Posterior vena cava (tissue), 2 donors: ENCODE data around the gene IGFBP5. TPM values are rescaled to one million over a fixed set of nuclear protein-coding genes. Genes with fewer than 3 reads are reported as not detected.

Experiments used
- DNase-seq: peaks from one replicate; pipeline ENCODE4 v3.0.0-alpha.2; 2020; ENCODE audit warnings: low spot score
- intact Hi-C, 2 donors: fragments of 100-400 bp; cut with DNase I; formaldehyde crosslinking; loops; one replicate each; pipeline versions ENCODE4 v1.14.1 to v1.14.2; 2022 to 2023
- total RNA-seq, 2 donors: library from RNA; stranded (reverse); fragmentation: NEBNext Ultra II Directional; extraction: Animal tissue kit (Norgen Biotek cat#: 25700); gene quantifications; one replicate each; pipeline ENCODE4 v1.2.1, GENCODE V29; 2021
- donor health status: DM: yes; HTN: yes; CAD: no.
- donor health status: DM: yes; HTN: yes; CAD: no.

The IGFBP5 gene
- total RNA-seq, 2 donors from 2014 or later: 466 to 1,458 TPM

DNA sequence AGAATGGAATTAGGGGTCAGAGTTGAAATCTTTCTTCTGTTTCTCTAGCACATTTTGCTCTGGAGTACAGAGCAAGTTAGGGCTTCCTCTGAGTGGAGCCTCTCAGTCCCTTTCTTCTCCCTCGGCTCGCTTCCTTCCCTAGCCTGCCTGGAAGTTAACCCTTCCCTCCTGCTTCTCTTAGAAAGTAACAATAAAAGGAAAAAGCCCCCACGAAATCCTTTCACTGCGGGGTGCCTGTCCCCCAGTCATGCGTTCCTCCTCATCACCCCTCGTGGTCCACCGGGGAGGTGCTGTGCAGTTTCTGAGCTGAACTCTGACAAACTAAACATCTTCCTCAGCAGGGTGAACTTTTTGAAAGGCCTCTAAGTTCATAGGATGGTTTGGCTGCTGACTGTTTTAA lies 60.2 kb downstream of the IGFBP5 start:
- intact Hi-C loops: no loop called here
- peak; percentile 17 for DNase-seq

DNA sequence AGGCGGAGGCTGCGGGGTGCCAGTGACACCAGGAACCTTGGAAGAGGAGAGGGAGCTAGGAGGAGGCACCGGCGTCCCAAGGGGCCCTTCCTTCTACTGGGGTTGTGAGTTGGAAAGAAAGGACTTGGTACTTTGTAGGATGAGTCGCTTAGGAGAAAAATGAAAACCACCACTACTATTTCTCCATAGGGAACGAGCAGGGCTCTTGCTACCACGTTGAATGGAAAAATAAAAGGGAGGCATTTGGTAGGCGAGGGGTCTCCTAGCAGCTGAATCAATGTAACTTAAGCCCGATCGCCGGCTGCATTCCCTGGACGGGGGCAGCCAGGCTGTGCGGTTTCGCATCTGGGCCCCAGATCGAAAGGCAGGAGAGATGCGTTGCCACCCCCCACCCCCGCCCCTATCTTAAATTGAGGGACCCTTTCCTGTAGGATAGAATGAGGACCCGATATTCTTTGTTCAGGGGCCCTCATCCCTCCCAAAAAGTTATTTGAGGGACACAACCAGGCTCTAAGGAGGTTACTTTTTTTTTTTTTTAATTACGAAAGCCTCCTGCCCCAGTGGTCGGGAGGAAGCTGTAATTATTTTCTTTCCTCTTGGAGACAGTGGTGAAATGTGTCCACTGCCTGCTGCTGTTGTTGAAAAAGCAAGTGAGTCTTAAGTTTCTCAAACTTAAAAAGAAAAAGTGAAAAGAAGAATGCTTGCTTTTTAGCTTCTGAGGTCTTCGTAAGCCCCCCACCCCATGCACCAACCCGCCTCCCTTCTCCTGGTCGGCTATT lies 60.8 kb downstream of the IGFBP5 start:
- intact Hi-C loops: no loop called here
- DNase-seq: peak; percentile 45

DNA sequence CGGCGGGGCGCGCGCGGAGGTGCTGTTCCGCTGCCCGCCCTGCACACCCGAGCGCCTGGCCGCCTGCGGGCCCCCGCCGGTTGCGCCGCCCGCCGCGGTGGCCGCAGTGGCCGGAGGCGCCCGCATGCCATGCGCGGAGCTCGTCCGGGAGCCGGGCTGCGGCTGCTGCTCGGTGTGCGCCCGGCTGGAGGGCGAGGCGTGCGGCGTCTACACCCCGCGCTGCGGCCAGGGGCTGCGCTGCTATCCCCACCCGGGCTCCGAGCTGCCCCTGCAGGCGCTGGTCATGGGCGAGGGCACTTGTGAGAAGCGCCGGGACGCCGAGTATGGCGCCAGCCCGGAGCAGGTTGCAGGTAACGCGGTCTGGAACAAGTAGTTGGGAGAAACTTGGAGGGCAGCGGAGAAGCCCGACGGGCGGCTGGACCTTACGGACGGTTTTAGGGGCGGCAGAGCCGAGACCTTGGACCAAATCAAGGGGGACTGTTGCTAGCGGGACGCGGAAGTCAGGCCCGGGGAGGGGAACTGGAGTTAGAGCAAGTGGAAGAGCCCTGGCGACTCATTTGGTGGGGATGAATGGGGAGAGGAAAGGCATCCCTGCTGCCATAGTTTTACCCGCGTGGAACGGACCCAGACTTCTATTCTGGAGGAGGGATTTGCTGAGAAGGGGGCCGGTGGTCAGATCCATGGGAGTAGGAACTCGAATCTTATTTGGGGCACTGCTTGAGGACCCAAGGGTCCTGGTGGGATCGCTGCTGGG lies 61.6 kb downstream of the IGFBP5 start:
- DNase-seq: peak; percentile 78
- intact Hi-C loops: no loop called here

DNA sequence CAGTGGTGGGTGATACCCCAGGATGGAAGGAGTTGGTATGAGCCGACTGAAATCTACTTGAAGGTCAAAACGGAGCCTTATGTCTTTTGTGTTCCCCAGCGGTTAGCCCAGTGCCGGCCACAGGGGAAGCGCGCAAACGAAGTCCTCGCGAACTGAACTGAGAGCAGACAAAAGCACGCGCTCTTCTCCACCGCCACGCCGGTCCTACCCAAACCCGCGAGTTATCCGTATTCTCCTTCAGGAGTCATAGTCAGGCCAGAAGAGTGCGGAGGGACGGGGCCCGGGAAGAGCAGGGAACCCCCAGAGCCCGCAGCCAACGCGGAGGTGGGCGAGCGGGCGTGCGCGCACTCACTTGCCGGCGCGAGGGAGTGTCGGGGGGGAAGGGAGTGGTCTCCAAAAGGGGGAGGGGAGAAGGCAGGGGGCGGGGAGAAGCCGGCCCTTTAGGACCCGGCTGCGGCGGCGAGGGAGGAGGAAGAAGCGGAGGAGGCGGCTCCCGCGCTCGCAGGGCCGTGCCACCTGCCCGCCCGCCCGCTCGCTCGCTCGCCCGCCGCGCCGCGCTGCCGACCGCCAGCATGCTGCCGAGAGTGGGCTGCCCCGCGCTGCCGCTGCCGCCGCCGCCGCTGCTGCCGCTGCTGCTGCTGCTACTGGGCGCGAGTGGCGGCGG lies 62.3 kb downstream of the IGFBP5 start, which contains the start of gene IGFBP2:
TSS of gene IGFBP2 (plus strand) at position 469 of the 664 bp plus-strand sequence. CDS start at position 573, 104 bp downstream.
- intact Hi-C loops: no loop called here
- peak; percentile 78 for DNase-seq

DNA sequence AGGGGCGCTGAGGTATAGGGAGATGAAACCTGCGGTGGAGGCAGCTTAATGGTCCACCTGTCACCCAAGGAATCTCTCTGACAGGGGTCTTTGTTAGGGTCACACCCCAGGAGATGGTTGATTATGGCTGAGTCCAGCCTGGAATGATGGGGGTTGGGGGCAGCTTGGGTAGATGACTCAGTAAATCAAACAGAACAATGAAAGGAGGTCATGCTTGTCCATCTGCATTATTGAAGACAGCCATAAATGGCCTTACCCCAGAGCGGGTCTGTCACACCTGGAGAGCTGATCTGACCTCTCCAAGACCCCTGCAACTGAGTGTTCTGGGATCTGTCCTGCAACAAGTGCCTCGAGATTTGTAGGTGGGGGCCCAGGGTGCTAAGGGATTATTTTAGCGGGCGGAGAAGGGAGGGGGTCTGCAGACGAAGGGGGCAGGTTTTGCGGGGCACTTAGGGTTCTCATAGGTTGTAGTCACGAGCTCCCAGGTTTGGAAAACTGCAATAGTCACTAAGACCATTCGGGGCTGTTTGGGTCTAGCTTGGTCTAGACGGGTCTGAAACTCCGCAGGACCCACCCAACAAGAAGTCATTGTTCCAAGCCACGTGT lies 62.9 kb downstream of the IGFBP5 start:
- DNase-seq: peak; percentile 2
- intact Hi-C loops: no loop called here

DNA sequence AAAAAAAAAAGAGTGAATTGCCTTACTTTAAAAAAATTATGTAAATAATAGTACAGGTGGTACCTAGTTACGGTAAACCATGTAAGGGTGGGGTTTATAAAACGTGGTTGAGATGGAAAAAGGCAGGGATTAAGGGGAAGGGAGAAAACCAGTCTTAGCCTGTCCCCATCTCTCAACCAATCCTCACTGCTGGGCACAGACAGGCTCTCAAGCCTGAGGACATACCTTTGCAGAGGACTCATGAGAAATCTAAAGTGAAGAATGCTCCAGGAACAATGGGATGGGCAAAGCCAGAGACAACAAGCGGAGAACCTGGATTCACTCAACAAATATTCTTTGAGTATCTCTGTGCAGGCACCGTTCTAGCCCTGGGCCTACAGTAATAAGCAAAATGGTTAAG lies 65.6 kb downstream of the IGFBP5 start:
- intact Hi-C loops: no loop called here
- peak; percentile 6 for DNase-seq

DNA sequence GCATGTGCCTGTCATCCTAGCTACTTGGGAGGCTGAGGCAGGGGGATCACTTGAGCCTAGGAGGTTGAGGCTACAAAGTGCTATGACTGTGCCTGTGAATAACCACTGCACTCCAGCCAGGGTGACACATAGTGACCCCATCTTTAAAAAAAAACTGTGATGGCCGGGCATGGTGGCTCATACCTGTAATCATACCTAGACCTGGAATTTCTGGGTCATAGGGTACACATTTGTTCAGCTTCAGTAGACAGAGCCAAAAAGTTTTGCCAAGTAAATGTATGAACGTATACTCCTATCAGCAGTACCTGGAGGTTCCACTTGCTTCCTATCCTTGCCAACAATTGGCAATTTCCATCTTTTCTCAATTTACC lies 68.5 kb downstream of the IGFBP5 start:
- intact Hi-C loops: no loop called here
- peak; percentile 31 for DNase-seq

DNA sequence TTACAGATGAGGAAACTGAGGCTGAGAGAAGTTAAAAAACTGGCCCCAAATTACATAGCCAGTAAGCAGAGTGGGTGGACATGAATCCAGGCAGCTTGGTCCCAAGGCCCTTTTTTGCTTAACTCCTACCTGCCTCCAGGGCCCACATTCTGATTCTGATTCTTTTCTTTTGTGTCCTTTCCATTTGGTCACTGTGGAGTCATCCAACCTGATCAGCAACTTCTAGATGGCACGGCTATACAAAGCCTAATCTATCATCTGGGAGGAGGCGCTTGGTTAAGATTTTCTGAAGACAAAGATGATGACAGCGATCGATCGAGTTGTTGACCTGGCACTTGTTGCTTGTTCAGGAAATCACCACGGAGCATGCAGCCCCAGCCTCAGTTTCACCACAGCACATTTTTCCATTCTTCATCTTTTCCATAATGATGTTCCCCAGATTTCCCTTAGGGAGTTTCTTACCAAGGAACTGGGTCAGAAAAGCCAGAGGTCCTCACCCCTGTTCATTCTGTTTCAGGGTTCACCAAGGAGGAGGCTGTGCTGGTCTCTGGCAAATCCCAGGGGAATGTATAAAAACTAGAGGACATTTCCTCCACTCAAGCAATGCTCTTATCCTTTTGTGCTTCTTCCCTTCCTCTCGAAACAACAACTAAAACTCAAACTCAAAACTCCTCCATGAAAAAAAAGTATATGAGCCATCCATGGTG lies 69.0 kb downstream of the IGFBP5 start:
- DNase-seq: peak; percentile 57
- intact Hi-C loops: no loop called here

DNA sequence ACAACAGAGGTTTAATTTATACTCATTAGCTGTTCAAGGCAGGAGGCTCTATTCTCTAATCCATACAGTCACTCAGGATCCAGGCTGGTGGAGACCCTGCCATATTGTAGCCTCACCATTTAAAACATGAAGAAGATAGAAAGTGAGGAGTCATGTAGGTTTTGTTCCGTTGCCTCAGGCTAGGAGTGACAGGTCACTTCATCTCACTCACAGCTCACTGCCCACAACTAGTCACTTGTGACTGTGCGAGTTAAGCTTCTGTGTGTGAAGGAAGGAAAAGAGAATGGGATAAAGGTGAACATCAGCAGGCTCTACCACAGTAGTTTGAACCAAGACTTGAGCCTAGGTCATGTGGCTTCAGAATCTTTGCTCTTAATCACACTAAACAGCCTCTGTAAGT lies 71.1 kb downstream of the IGFBP5 start:
- intact Hi-C loops: no loop called here

DNA sequence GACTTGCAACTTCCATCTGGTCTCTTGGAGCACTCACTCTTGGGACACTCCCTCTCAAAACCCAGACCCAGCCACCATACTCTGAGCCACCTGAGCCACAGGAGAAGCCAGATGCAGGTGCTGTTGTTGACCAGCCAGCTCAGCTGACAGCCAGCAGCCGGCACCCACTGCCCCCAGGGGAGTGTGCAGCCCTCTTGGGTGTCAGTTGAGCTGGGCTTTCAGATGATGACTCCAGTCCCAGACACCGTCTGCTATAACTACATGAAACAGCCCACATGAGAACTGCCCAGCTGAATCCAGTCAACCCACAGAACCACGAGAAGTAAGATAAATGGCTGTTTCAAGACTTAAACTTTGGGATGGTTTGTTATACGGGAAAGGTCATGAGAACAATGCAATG lies 72.8 kb downstream of the IGFBP5 start:
- DNase-seq: peak; percentile 68
- intact Hi-C loops: no loop called here

More for the DNA sequence above, 71.1 kb downstream of the IGFBP5 start:
- peak; percentile 3 for DNase-seq

Other genes with a start within 250 kb of the IGFBP5 start
- gene RPL37A, start 196.7 kb downstream of the IGFBP5 start, total RNA-seq: 1,000 to 10,000 TPM; 1,771 to 1,914 TPM
- 10 to 100 TPM; 37.9 to 54.8 TPM for gene IGFBP2, start 62.1 kb downstream of the IGFBP5 start, total RNA-seq
- not detected for gene TNP1, start 164.5 kb upstream of the IGFBP5 start, total RNA-seq